Stomach (tissue), 4 donors: Measurements from ENCODE around the gene CPT1C.
A peak's percentile ranks its signal among the peaks of the same experiment; 100 is the strongest.

ENCODE experiments used
- POLR2A ChIP-seq, 4 donors: fragments of 450-650 bp; IDR thresholded peaks; one replicate each; pipeline ENCODE4 v1.6.1; 2016; ENCODE audit warnings: antibody characterized with exemption in 4 of 4, control low read depth in 2 of 4, mild to moderate bottlenecking in 1 of 4, moderate library complexity in 1 of 4
- TF ChIP-seq, protein P1 (sequence below), 7 experiments: fragments of 450-650 bp in 4 of 7; fragments of 200-600 bp in 3 of 7; sonication (generic) in 3 of 7; IDR thresholded peaks; one replicate each; pipeline ENCODE4 v1.5.1; 2016 to 2019; ENCODE audit warnings: antibody characterized with exemption in 7 of 7, control low read depth in 2 of 7, mild to moderate bottlenecking in 1 of 7

DNA sequence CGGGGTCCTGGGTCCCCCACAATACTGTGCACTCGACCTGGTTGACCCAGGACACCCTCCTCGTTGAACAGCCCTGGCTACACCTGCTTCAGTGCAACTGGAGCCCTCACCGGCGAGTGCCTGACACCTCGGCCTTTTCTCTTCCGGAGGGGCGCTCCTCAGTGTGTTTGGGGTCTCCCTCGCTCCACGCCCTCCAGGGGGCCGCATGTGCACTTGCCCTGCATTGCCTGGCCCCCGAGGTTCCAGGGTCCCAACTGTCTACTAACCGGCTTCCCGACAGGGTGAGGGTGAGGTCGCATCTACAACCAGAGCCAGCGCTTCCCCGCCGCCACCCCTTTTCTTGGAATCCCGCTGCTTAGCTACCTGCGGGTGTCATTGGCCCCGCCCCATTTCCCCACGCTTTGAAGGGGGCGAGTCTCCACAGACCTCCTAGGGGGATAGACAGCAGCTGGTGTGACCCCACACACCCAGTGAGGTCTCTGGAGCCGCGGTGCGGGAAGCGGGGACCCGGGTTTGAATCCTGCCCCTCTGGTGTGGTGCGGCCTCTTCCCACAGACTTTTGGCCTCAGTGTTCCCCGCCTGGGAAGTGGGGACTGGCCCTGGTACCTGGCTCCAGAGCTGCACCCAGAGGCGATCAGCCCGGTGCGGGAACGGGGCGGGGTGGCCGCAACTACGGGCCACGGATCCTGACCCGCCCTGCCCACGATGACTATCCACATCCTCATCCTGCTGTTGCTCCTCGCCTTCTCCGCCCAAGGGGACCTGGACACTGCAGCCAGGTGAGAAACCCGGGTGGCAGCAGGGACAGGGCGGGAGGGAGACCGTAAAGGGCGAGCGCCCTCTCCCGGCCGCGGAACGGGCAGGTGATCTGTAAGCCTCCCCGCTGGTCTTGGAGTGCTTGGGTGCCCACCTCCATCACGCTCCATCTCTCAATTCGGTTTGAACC lies 1.5 kb upstream of the CPT1C start, which contains the start of gene ADM5:
- no peak for TF ChIP-seq POLR2A (IDR thresholded peaks at IDR 0.05)
- TF ChIP-seq, protein P1, sequence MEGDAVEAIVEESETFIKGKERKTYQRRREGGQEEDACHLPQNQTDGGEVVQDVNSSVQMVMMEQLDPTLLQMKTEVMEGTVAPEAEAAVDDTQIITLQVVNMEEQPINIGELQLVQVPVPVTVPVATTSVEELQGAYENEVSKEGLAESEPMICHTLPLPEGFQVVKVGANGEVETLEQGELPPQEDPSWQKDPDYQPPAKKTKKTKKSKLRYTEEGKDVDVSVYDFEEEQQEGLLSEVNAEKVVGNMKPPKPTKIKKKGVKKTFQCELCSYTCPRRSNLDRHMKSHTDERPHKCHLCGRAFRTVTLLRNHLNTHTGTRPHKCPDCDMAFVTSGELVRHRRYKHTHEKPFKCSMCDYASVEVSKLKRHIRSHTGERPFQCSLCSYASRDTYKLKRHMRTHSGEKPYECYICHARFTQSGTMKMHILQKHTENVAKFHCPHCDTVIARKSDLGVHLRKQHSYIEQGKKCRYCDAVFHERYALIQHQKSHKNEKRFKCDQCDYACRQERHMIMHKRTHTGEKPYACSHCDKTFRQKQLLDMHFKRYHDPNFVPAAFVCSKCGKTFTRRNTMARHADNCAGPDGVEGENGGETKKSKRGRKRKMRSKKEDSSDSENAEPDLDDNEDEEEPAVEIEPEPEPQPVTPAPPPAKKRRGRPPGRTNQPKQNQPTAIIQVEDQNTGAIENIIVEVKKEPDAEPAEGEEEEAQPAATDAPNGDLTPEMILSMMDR (IDR thresholded peaks at IDR 0.05): peak in 5 of 7 experiments; percentile 6 to 54 (median 41)
